H9 (cell line): ENCODE results near the gene GABRB1. TPM values are rescaled to one million over a fixed set of nuclear protein-coding genes. Genes with fewer than 3 reads are reported as not detected.

Experiments
- DNase-seq: peaks from one replicate; pipeline ENCODE4 v3.0.0-alpha.2; 2017
- H2AFZ ChIP-seq: one replicate; pipeline ENCODE4 v1.6.1; 2013; ENCODE audit warnings: mild to moderate bottlenecking, low read length, control low read depth, moderate library complexity
- H2AK5ac ChIP-seq: 2 replicates; pipeline ENCODE4 v1.6.1; 2013; ENCODE audit warnings: low read length, control low read depth, mixed read lengths; ENCODE audit not compliant: insufficient read length
- H2BK120ac ChIP-seq: one replicate; pipeline ENCODE4 v1.6.1; 2013; ENCODE audit warnings: low read depth, mild to moderate bottlenecking, low read length, control low read depth, inconsistent platforms; ENCODE audit not compliant: poor library complexity, severe bottlenecking
- H2BK12ac ChIP-seq: 2 replicates; pipeline ENCODE4 v1.6.1; 2013; ENCODE audit warnings: low read length, control low read depth, mixed read lengths, low read depth; ENCODE audit not compliant: insufficient read length
- H2BK15ac ChIP-seq: 2 replicates; pipeline ENCODE4 v1.6.1; 2013; ENCODE audit warnings: low read depth, low read length, control low read depth
- H2BK20ac ChIP-seq: one replicate; pipeline ENCODE4 v1.6.1; 2013; ENCODE audit warnings: low read depth, mild to moderate bottlenecking, low read length, control low read depth, inconsistent platforms; ENCODE audit not compliant: poor library complexity, severe bottlenecking
- H2BK5ac ChIP-seq: 2 replicates; pipeline ENCODE4 v1.6.1; 2013; ENCODE audit warnings: low read length, control low read depth, mixed read lengths; ENCODE audit not compliant: insufficient read length
- H3K14ac ChIP-seq: 2 replicates; pipeline ENCODE4 v1.6.1; 2013; ENCODE audit warnings: low read length, control low read depth; ENCODE audit not compliant: insufficient read depth
- H3K18ac ChIP-seq: 2 replicates; pipeline ENCODE4 v1.6.1; 2013; ENCODE audit warnings: low read depth, mild to moderate bottlenecking, mixed read lengths, low read length, control low read depth; ENCODE audit not compliant: insufficient read length
- H3K23ac ChIP-seq: 2 replicates; pipeline ENCODE4 v1.6.1; 2013; ENCODE audit warnings: low read length, control low read depth, mixed read lengths, low read depth; ENCODE audit not compliant: insufficient read length
- H3K23me2 ChIP-seq: 2 replicates; pipeline ENCODE4 v1.6.1; 2013; ENCODE audit warnings: low read depth, mild to moderate bottlenecking, mixed read lengths, low read length, control low read depth; ENCODE audit not compliant: insufficient read length, poor library complexity, severe bottlenecking
- H3K27ac ChIP-seq: 2 replicates; pipeline ENCODE4 v1.5.1; 2013; ENCODE audit warnings: low read length, control low read depth, mixed read lengths, low read depth; ENCODE audit not compliant: insufficient read length
- H3K27me3 ChIP-seq: 2 replicates; pipeline ENCODE4 v1.6.1; 2013; ENCODE audit warnings: low read length, control low read depth, inconsistent platforms; ENCODE audit not compliant: insufficient read depth
- H3K4ac ChIP-seq: 2 replicates; pipeline ENCODE4 v1.6.1; 2013; ENCODE audit warnings: low read depth, mild to moderate bottlenecking, control low read depth, inconsistent platforms, low read length, moderate library complexity
- H3K4me1 ChIP-seq: 2 replicates; pipeline ENCODE4 v1.6.1; 2013; ENCODE audit warnings: low read length, control low read depth, inconsistent platforms; ENCODE audit not compliant: insufficient read depth
- H3K4me2 ChIP-seq: 2 replicates; pipeline ENCODE4 v1.6.1; 2013; ENCODE audit warnings: low read length, control low read depth, mixed read lengths; ENCODE audit not compliant: insufficient read length, insufficient read depth
- H3K56ac ChIP-seq: 2 replicates; pipeline ENCODE4 v1.6.1; 2013; ENCODE audit warnings: low read depth, mild to moderate bottlenecking, mixed read lengths, low read length, control low read depth; ENCODE audit not compliant: insufficient read length
- H3K79me1 ChIP-seq: 2 replicates; pipeline ENCODE4 v1.6.1; 2013; ENCODE audit warnings: low read depth, mild to moderate bottlenecking, moderate library complexity, low read length, control low read depth, inconsistent platforms; ENCODE audit not compliant: insufficient read depth, poor library complexity, severe bottlenecking
- H3K79me2 ChIP-seq: 2 replicates; pipeline ENCODE4 v1.6.1; 2013; ENCODE audit warnings: low read length, control low read depth, inconsistent platforms; ENCODE audit not compliant: insufficient read depth
- H3K9ac ChIP-seq: 2 replicates; pipeline ENCODE4 v1.6.1; 2013; ENCODE audit warnings: low read length, control low read depth, mixed read lengths; ENCODE audit not compliant: insufficient read length; ENCODE audit errors: extremely low read depth
- H3K9me3 ChIP-seq: one replicate; pipeline ENCODE4 v1.6.1; 2013; ENCODE audit warnings: low read depth, low read length, inconsistent platforms; ENCODE audit not compliant: control insufficient read depth
- H3T11ph ChIP-seq: one replicate; pipeline ENCODE4 v1.6.1; 2013; ENCODE audit warnings: mild to moderate bottlenecking, low read length, control low read depth, inconsistent platforms
- H4K20me1 ChIP-seq: one replicate; pipeline ENCODE4 v1.6.1; 2013; ENCODE audit not compliant: control insufficient read depth, insufficient read length, insufficient read depth
- H4K5ac ChIP-seq: 2 replicates; pipeline ENCODE4 v1.6.1; 2013; ENCODE audit warnings: low read depth, mild to moderate bottlenecking, mixed read lengths, low read length, control low read depth; ENCODE audit not compliant: insufficient read length
- H4K8ac ChIP-seq: replicated peaks from 2 replicates; pipeline ENCODE4 v1.6.1; 2013; ENCODE audit warnings: low read length, control low read depth, mixed read lengths, low read depth; ENCODE audit not compliant: insufficient read length
- H4K91ac ChIP-seq: 2 replicates; pipeline ENCODE4 v1.6.1; 2013; ENCODE audit warnings: low read depth, mild to moderate bottlenecking, moderate library complexity, mixed read lengths, low read length, control low read depth; ENCODE audit not compliant: insufficient read length
- H3K27ac Mint-ChIP-seq, 3 experiments: 2 replicates in 2 of 3; 3 replicates in 1 of 3; pipeline ENCODE4 v1.8.0; 2020 to 2021; ENCODE audit warnings: mixed read lengths in 3 of 3, mild to moderate bottlenecking in 1 of 3, moderate library complexity in 1 of 3
- H3K27me3 Mint-ChIP-seq: 2 replicates; pipeline ENCODE4 v1.8.0; 2021; ENCODE audit warnings: low read depth, mild to moderate bottlenecking, moderate library complexity, mixed read lengths
- H3K36me3 Mint-ChIP-seq, 3 experiments: 2 replicates in 2 of 3; 3 replicates in 1 of 3; pipeline ENCODE4 v1.8.0; 2020 to 2021; ENCODE audit warnings: low read depth in 3 of 3, mixed read lengths in 3 of 3; ENCODE audit not compliant: insufficient read depth in 1 of 3
- H3K4me1 Mint-ChIP-seq, 2 experiments: 2 replicates each; pipeline ENCODE4 v1.8.0; 2020; ENCODE audit warnings: mixed read lengths in 2 of 2
- H3K4me3 Mint-ChIP-seq, 2 experiments: 2 replicates in 1 of 2; 3 replicates in 1 of 2; pipeline ENCODE4 v1.8.0; 2020 to 2021; ENCODE audit warnings: mild to moderate bottlenecking in 2 of 2, mixed read lengths in 2 of 2, moderate library complexity in 1 of 2
- H3K9me3 Mint-ChIP-seq, 2 experiments: 2 replicates in 1 of 2; 3 replicates in 1 of 2; pipeline ENCODE4 v1.8.0; 2020; ENCODE audit warnings: mild to moderate bottlenecking in 2 of 2, mixed read lengths in 2 of 2, moderate library complexity in 1 of 2
- CTCF ChIP-seq: fragments of 200-600 bp; sonication (generic); conservative IDR thresholded peaks from 3 replicates; pipeline ENCODE4 v1.8.0; 2021; ENCODE audit warnings: antibody characterized with exemption, mild to moderate bottlenecking
- total RNA-seq: library from RNA; stranded (reverse); gene quantifications from 2 replicates; pipeline ENCODE4 v1.2.1, GENCODE V29; 2021

GABRB1 gene
- total RNA-seq, 1 experiment from 2014 or later = 0.39 TPM

DNA sequence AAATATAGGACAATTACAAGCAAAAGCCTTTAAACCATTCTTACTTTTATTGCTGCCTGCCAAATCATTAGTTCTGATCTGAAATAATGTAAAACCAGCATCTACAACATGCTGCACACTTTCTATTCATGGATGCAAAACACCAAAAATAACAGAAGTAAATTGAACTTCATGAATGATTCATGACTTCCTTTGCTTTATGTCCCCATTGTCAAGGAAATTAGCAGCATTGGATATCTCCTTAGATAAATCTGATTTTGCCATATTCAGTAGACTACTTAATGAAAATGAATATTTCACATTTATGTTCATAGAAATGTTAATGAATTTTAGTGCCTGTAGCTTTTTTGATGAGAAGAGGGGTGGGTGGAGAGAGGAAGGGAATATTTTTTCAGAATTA lies 299.5 kb downstream of the GABRB1 start:
- Mint-ChIP-seq H3K27ac (no peak overlapping the region), H3K36me3 (no peaks in the 10 kb centered on the region), H3K4me3 (no peak overlapping the region), H3K27me3 (no peaks in the 10 kb centered on the region), H3K4me1 (no peaks in the 10 kb centered on the region), H3K9me3 (no peaks in the 10 kb centered on the region)
- no peaks in the 10 kb centered on the region for H3K9me3 ChIP-seq
- no peak overlapping the region for H2BK20ac ChIP-seq
- no peak overlapping the region for H4K91ac ChIP-seq
- H3K27ac ChIP-seq = no peak overlapping the region
- no peak overlapping the region for H2AK5ac ChIP-seq
- no peak overlapping the region for H4K8ac ChIP-seq
- no peak overlapping the region for H2BK15ac ChIP-seq
- H3K79me1 ChIP-seq = no peaks in the 10 kb centered on the region
- no peaks in the 10 kb centered on the region for H3K23me2 ChIP-seq
- no peak overlapping the region for H3K56ac ChIP-seq
- no peak overlapping the region for H3K4ac ChIP-seq
- H4K5ac ChIP-seq = no peak overlapping the region
- no peaks in the 10 kb centered on the region for H3K4me1 ChIP-seq
- no peaks in the 10 kb centered on the region for H4K20me1 ChIP-seq
- H2BK5ac ChIP-seq = no peak overlapping the region
- no peak for DNase-seq
- no peak overlapping the region for H3T11ph ChIP-seq
- H2BK12ac ChIP-seq = no peak overlapping the region
- H2BK120ac ChIP-seq = no peak overlapping the region
- TF ChIP-seq CTCF = no peak
- H3K23ac ChIP-seq = no peak overlapping the region
- H3K4me2 ChIP-seq = no peak overlapping the region
- H3K27me3 ChIP-seq = no peaks in the 10 kb centered on the region
- no peak overlapping the region for H3K9ac ChIP-seq
- no peak overlapping the region for H2AFZ ChIP-seq
- H3K14ac ChIP-seq = no peak overlapping the region
- H3K18ac ChIP-seq = no peak overlapping the region
- no peaks in the 10 kb centered on the region for H3K79me2 ChIP-seq
